HFFc6 (cell line): ENCODE data around the gene SMOC2. TPM values are rescaled to one million over a fixed set of nuclear protein-coding genes. Genes with fewer than 3 reads are reported as not detected.

ENCODE experiments used
- DNase-seq: peaks from one replicate; pipeline ENCODE4 v3.0.0-alpha.2; 2018
- H3K27ac Mint-ChIP-seq: 2 replicates; pipeline ENCODE4 v1.8.0; 2020; ENCODE audit warnings: mild to moderate bottlenecking, mixed read lengths
- H3K27me3 Mint-ChIP-seq: 2 replicates; pipeline ENCODE4 v1.8.0; 2021; ENCODE audit warnings: mild to moderate bottlenecking, moderate library complexity, mixed read lengths; ENCODE audit not compliant: insufficient read depth
- H3K36me3 Mint-ChIP-seq: 2 replicates; pipeline ENCODE4 v1.8.0; 2021; ENCODE audit warnings: low read depth, mixed read lengths
- H3K4me1 Mint-ChIP-seq: 2 replicates; pipeline ENCODE4 v1.8.0; 2020; ENCODE audit warnings: low read depth, mixed read lengths
- H3K4me3 Mint-ChIP-seq: 2 replicates; pipeline ENCODE4 v1.8.0; 2020; ENCODE audit warnings: mild to moderate bottlenecking, moderate library complexity, mixed read lengths
- H3K9me3 Mint-ChIP-seq: 2 replicates; pipeline ENCODE4 v1.8.0; 2020; ENCODE audit warnings: mild to moderate bottlenecking, mixed read lengths
- total RNA-seq, 6 experiments: library from RNA; stranded (reverse); fragmentation: NEBNext Ultra II Directional; extraction: Animal tissue kit (Norgen Biotek cat#: 25700); gene quantifications; 2 replicates in 1 of 6; 3 replicates in 5 of 6; pipeline ENCODE4 v1.2.3, GENCODE V29; 2021
- TF ChIP-seq, protein P1 (sequence below): fragments of 200-600 bp; sonication (generic); IDR thresholded peaks from 2 replicates; pipeline ENCODE4 v1.5.0; 2021; ENCODE audit warnings: antibody characterized with exemption, mild to moderate bottlenecking

The SMOC2 gene
- total RNA-seq, 6 experiments from 2014 or later = not detected

DNA sequence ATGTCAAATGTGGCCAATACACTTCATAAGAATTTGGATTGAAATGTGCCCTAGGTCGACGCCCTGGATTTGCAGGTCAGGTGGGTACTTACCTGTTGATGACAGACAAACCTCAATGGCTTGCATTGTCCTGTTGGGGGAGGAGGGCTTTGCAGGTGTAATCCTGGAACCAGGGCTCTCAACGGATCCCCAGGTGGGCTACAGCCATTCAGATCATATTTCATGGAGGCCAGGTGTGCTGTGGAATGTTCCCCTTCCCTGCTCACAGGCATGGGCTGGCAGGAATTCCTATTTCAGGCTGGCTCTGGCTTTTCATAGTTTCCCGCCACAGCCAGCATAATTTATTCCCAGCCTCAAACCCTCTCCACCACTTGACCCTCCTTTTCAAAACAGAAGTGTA is 254.7 kb downstream of the SMOC2 start:
- H3K4me1 Mint-ChIP-seq = no peaks in the 10 kb centered on the region
- H3K4me3 Mint-ChIP-seq = no peak overlapping the region
- no peak for DNase-seq
- TF ChIP-seq, protein P1, sequence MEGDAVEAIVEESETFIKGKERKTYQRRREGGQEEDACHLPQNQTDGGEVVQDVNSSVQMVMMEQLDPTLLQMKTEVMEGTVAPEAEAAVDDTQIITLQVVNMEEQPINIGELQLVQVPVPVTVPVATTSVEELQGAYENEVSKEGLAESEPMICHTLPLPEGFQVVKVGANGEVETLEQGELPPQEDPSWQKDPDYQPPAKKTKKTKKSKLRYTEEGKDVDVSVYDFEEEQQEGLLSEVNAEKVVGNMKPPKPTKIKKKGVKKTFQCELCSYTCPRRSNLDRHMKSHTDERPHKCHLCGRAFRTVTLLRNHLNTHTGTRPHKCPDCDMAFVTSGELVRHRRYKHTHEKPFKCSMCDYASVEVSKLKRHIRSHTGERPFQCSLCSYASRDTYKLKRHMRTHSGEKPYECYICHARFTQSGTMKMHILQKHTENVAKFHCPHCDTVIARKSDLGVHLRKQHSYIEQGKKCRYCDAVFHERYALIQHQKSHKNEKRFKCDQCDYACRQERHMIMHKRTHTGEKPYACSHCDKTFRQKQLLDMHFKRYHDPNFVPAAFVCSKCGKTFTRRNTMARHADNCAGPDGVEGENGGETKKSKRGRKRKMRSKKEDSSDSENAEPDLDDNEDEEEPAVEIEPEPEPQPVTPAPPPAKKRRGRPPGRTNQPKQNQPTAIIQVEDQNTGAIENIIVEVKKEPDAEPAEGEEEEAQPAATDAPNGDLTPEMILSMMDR = no peak
- H3K36me3 Mint-ChIP-seq = no peaks in the 10 kb centered on the region
- H3K9me3 Mint-ChIP-seq = peaks cover 37% of the 10 kb centered on the region
- no peak overlapping the region for H3K27ac Mint-ChIP-seq
- no peaks in the 10 kb centered on the region; the same call in 1 of the 2 replicates for H3K27me3 Mint-ChIP-seq

DNA sequence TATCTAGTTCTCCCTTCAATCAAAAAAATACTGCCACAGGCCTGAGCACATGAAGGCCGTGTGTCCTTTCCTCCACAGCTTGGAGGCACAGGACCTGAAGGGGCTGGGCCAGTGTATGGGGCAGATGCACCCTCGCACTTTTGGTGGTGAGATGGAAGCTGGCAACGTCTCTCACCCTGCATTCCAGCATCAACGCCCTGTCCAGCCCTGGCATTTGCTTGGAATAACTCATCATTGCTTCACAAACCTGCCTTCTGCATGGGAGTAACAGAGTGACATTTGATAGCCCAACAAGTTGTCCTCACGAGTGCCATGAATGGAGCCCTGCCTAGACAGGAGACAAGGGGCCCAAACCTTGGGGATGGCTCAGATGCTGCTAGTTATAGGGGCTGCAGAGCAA is 257.9 kb downstream of the SMOC2 start:
- H3K27ac Mint-ChIP-seq = no peak overlapping the region
- TF ChIP-seq, protein P1 = no peak
- no peaks in the 10 kb centered on the region for H3K4me1 Mint-ChIP-seq
- H3K9me3 Mint-ChIP-seq = peaks cover 47% of the 10 kb centered on the region
- no peak overlapping the region for H3K4me3 Mint-ChIP-seq
- no peak for DNase-seq
- peaks cover 2% of the 10 kb centered on the region; the same call in 1 of the 2 replicates for H3K27me3 Mint-ChIP-seq
- H3K36me3 Mint-ChIP-seq = peaks cover 10% of the 10 kb centered on the region; the same call in 1 of the 2 replicates

GRCh38 chr6:168699631-168700295 is 258.8 kb downstream of the SMOC2 start:
- H3K36me3 Mint-ChIP-seq = peaks cover 10% of the 10 kb centered on the region; the same call in 1 of the 2 replicates
- TF ChIP-seq, protein P1 = no peak
- H3K27ac Mint-ChIP-seq = no peak overlapping the region
- DNase-seq = no peak
- peaks cover 54% of the 10 kb centered on the region for H3K9me3 Mint-ChIP-seq
- H3K27me3 Mint-ChIP-seq = peaks cover 2% of the 10 kb centered on the region; the same call in 1 of the 2 replicates
- no peaks in the 10 kb centered on the region for H3K4me1 Mint-ChIP-seq
- H3K4me3 Mint-ChIP-seq = no peak overlapping the region

DNA sequence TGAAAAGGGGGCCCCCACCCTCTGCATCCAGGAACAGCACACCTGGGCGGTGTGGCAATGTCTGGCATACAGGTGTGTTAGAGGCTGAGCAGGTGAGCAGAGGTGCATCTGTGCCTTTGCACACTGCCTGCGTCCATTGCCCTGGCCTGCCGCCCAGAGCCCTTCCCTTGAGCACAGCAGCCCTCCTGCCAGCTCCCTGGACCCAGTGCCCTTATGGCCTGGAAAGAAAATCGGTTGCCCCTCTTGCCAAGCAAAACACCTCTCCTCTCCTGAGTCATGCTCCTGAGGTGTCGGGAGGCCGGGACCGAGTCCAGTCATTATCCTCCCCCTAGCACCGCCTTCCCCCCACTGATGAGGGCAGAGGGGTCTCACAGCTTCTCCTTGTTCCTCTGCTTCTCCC is 259.9 kb downstream of the SMOC2 start:
- peaks cover 2% of the 10 kb centered on the region; the same call in 1 of the 2 replicates for H3K27me3 Mint-ChIP-seq
- DNase-seq = no peak
- no peak overlapping the region for H3K27ac Mint-ChIP-seq
- peaks cover 10% of the 10 kb centered on the region for H3K36me3 Mint-ChIP-seq
- no peaks in the 10 kb centered on the region for H3K4me1 Mint-ChIP-seq
- H3K9me3 Mint-ChIP-seq = peaks cover 62% of the 10 kb centered on the region
- TF ChIP-seq, protein P1 = no peak
- no peak overlapping the region for H3K4me3 Mint-ChIP-seq

DNA sequence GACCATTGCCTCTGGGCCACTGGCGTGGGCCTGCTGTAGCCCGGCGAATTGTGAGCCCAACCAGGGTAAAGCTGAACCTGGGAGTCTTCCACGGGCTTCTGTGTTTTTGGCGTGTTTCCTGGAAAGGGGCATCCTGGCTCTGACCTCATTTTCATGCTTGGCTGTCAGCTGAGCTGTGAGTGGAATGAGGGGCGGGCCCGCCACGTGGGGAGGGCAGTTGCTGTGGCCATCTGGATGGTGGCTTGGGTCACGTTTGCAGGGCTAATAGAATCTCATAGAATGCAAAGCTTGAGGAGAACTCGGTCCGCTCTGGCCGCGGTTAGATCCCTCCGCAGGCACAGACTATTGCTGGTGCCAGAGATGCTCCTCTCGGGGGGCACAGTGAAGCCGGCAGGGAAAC is 263.0 kb downstream of the SMOC2 start:
- H3K36me3 Mint-ChIP-seq = peaks cover 10% of the 10 kb centered on the region
- H3K27me3 Mint-ChIP-seq = peaks cover 2% of the 10 kb centered on the region; the same call in 1 of the 2 replicates

More for the DNA sequence above, 263.0 kb downstream of the SMOC2 start:
- TF ChIP-seq, protein P1 = no peak
- H3K9me3 Mint-ChIP-seq = peaks cover 79% of the 10 kb centered on the region
- no peak overlapping the region for H3K4me3 Mint-ChIP-seq
- H3K27ac Mint-ChIP-seq = no peak overlapping the region
- no peaks in the 10 kb centered on the region for H3K4me1 Mint-ChIP-seq
- no peak for DNase-seq
